Measurements from ENCODE around the gene RFXANK. TPM values are rescaled to one million over a fixed set of nuclear protein-coding genes. Genes with fewer than 3 reads are reported as not detected.

RFXANK gene
- 76.4 and 79.7 TPM in 2 replicates for total RNA-seq

GRCh38 chr19:19192078-19192882 is at the start of gene RFXANK, which contains the start of gene BORCS8:
RFXANK (plus strand) TSS chr19:19192258; CDS start chr19:19193947, 1,689 bp downstream.
BORCS8 (minus strand) TSS chr19:19192152; CDS start chr19:19192117, 35 bp downstream.

GRCh38 chr19:19170053-19170872 is 21.8 kb upstream of the RFXANK start, which contains the start of gene MEF2B:
MEF2B (minus strand) TSS chr19:19170263; CDS start chr19:19150735, 19,528 bp downstream.

GRCh38 chr19:19203012-19203856 is 11.2 kb downstream of the RFXANK start, which contains the start of gene NR2C2AP:
NR2C2AP (minus strand) TSS chr19:19203414; CDS start chr19:19203060, 354 bp downstream.

GRCh38 chr19:19211499-19212420 is 19.7 kb downstream of the RFXANK start, which contains the start of gene NCAN:
NCAN (plus strand) TSS chr19:19211958; CDS start chr19:19216954, 4,996 bp downstream.

Other genes with a start within 250 kb of the RFXANK start
- gene SUGP2, start 158.7 kb upstream of the RFXANK start, total RNA-seq = 17.4 and 19.0 TPM in 2 replicates
- 32.1 and 58.4 TPM in 2 replicates for gene ARMC6, start 158.7 kb upstream of the RFXANK start, total RNA-seq
- 0.99 and 2.8 TPM in 2 replicates for gene SLC25A42, start 128.3 kb upstream of the RFXANK start, total RNA-seq
- 31.7 and 34.8 TPM in 2 replicates for gene TMEM161A, start 53.8 kb upstream of the RFXANK start, total RNA-seq
- 0.11 TPM in 1 of 2 replicates, not detected in the other for gene MEF2B, start 22.0 kb upstream of the RFXANK start, total RNA-seq
- 12.7 and 15.9 TPM in 2 replicates for gene BORCS8, start 106 bp upstream of the RFXANK start, total RNA-seq
- 14.3 and 27.3 TPM in 2 replicates for gene NR2C2AP, start 11.2 kb downstream of the RFXANK start, total RNA-seq
- gene NCAN, start 19.7 kb downstream of the RFXANK start, total RNA-seq = not detected in 2 replicates
- not detected in 2 replicates for gene TM6SF2, start 81.0 kb downstream of the RFXANK start, total RNA-seq
- 17.6 and 19.9 TPM in 2 replicates for gene SUGP1, start 128.3 kb downstream of the RFXANK start, total RNA-seq
- gene MAU2, start 128.6 kb downstream of the RFXANK start, total RNA-seq = 9.5 and 14.8 TPM in 2 replicates
- 57.1 and 57.8 TPM in 2 replicates for gene GATAD2A, start 213.4 kb downstream of the RFXANK start, total RNA-seq

All from hair follicular keratinocyte (primary cell).